ENCODE measurements around the gene CCL8. TPM values are rescaled to one million over a fixed set of nuclear protein-coding genes. Genes with fewer than 3 reads are reported as not detected.

Gene CCL8
- total and polyA plus RNA-seq, 2 experiments from 2014 or later = 1.6 TPM; not detected in 1

DNA sequence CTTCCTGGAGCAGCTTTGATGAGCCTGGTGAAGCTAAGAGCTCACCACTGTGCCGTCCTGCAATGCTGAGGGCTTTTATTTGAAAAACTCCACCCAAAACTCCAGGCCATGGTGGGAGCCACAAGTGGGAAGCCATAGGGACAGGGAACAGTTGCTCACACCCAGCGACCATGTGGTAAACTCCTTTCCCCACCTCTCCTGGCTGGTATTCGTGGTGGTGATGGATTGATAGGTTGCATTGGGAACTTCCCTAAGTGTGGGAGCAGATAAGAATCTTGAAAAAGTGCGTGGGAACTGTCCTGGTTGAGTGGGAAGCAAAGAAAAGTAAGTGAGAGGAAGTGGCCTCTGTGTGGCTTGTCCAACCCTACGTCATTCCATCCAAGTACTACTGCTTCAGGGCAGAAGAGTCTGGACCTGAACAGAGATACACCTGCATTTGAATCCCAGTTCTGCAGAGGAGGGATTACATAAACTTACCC lies 44.0 kb downstream of the CCL8 start, which contains the start of gene CCL1:
Gene CCL1 (minus strand): TSS at position 51 of the 479 bp plus-strand sequence. CDS start 72 bp downstream, outside the sequence.
- TF ChIP-seq EZH2phosphoT487 (IDR thresholded peaks at IDR 0.05; ENCODE audit: low read depth, severe bottlenecking, unreplicated experiment) (no peak), EZH2 (IDR thresholded peaks at IDR 0.05; ENCODE audit: borderline replicate concordance) (no peak)
- TF ChIP-seq, protein P1, sequence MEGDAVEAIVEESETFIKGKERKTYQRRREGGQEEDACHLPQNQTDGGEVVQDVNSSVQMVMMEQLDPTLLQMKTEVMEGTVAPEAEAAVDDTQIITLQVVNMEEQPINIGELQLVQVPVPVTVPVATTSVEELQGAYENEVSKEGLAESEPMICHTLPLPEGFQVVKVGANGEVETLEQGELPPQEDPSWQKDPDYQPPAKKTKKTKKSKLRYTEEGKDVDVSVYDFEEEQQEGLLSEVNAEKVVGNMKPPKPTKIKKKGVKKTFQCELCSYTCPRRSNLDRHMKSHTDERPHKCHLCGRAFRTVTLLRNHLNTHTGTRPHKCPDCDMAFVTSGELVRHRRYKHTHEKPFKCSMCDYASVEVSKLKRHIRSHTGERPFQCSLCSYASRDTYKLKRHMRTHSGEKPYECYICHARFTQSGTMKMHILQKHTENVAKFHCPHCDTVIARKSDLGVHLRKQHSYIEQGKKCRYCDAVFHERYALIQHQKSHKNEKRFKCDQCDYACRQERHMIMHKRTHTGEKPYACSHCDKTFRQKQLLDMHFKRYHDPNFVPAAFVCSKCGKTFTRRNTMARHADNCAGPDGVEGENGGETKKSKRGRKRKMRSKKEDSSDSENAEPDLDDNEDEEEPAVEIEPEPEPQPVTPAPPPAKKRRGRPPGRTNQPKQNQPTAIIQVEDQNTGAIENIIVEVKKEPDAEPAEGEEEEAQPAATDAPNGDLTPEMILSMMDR (IDR thresholded peaks at IDR 0.05; ENCODE audit: poor library complexity) = no peak
- Histone ChIP-seq H3K79me2 (no peaks in the 10 kb centered on the region), H3K27me3 (peaks cover 10% of the 10 kb centered on the region), H4K20me1 (ENCODE audit: insufficient read depth, poor library complexity, severe bottlenecking) (no peaks in the 10 kb centered on the region), H3K36me3 (replicated peaks; ENCODE audit: insufficient read depth, low read depth) (no peaks in the 10 kb centered on the region), H3K9me2 (replicated peaks; ENCODE audit: insufficient read depth) (no peaks in the 10 kb centered on the region), H3K4me2 (no peak within 1 kb of the TSS), H3K27ac (no peak within 1 kb of the TSS), H2AFZ (no peak within 1 kb of the TSS), H3K4me1 (ENCODE audit: insufficient read depth) (no peaks in the 10 kb centered on the region), H3K9me3 (ENCODE audit: low read depth) (no peaks in the 10 kb centered on the region), H3K4me3 (no peak within 1 kb of the TSS)
- WGBS (ENCODE audit: low lambda C conversion rate, missing lambda C conversion rate) = 62% methylated on average over 5 of the region's 5 CpGs
- DNase-seq (ENCODE audit: low spot score) = no peak

GRCh38 chr17:34364751-34365150 lies 45.5 kb downstream of the CCL8 start:
- 80% methylated on average over 2 of the region's 2 CpGs for WGBS (ENCODE audit: low lambda C conversion rate, missing lambda C conversion rate)
- no peaks in the 10 kb centered on the region for H3K9me3 ChIP-seq (ENCODE audit: low read depth)
- no peak for DNase-seq (ENCODE audit: low spot score)
- no peaks in the 10 kb centered on the region for H4K20me1 ChIP-seq (ENCODE audit: insufficient read depth, poor library complexity, severe bottlenecking)
- H3K27me3 ChIP-seq = peaks cover 10% of the 10 kb centered on the region
- H3K4me1 ChIP-seq (ENCODE audit: insufficient read depth) = no peaks in the 10 kb centered on the region
- no peaks in the 10 kb centered on the region for H3K9me2 ChIP-seq (replicated peaks; ENCODE audit: insufficient read depth)
- H3K27ac ChIP-seq = no peak overlapping the region
- H3K36me3 ChIP-seq (replicated peaks; ENCODE audit: insufficient read depth, low read depth) = no peaks in the 10 kb centered on the region
- no peak for TF ChIP-seq EZH2phosphoT487 (IDR thresholded peaks at IDR 0.05; ENCODE audit: low read depth, severe bottlenecking, unreplicated experiment)
- TF ChIP-seq, protein P1 (IDR thresholded peaks at IDR 0.05; ENCODE audit: poor library complexity) = no peak
- no peak for TF ChIP-seq EZH2 (IDR thresholded peaks at IDR 0.05; ENCODE audit: borderline replicate concordance)
- H3K79me2 ChIP-seq = no peaks in the 10 kb centered on the region
- H2AFZ ChIP-seq = no peak overlapping the region
- H3K4me2 ChIP-seq = no peak overlapping the region
- H3K4me3 ChIP-seq = no peak overlapping the region

DNA sequence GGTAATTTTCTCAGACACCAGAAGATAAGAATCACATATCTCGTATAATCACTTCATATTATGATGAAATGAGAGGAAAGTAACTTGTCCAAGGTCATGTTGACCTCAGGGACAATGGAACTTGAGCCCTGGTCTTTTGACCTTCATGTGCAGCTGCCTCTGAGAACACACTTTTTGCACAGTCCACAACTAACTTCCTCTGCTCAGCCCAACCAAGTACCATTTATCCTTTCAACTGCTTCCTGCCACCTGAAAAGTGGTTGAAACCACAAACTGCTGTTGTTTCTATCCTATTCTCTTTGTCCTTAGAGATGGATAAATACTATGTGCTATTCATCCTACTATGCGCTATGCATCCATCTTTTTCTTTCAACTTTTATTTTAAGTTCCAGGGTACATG lies 46.1 kb downstream of the CCL8 start:
- 93% methylated on average over 2 of the region's 2 CpGs for WGBS (ENCODE audit: low lambda C conversion rate, missing lambda C conversion rate)
- Histone ChIP-seq H3K9me2 (replicated peaks; ENCODE audit: insufficient read depth) (no peaks in the 10 kb centered on the region), H3K4me3 (no peak overlapping the region), H3K4me2 (no peak overlapping the region), H4K20me1 (ENCODE audit: insufficient read depth, poor library complexity, severe bottlenecking) (no peaks in the 10 kb centered on the region), H3K27ac (no peak overlapping the region), H3K27me3 (peaks cover 10% of the 10 kb centered on the region), H2AFZ (no peak overlapping the region), H3K36me3 (replicated peaks; ENCODE audit: insufficient read depth, low read depth) (no peaks in the 10 kb centered on the region), H3K4me1 (ENCODE audit: insufficient read depth) (no peaks in the 10 kb centered on the region), H3K9me3 (ENCODE audit: low read depth) (no peaks in the 10 kb centered on the region), H3K79me2 (no peaks in the 10 kb centered on the region)
- DNase-seq (ENCODE audit: low spot score) = no peak
- no peak for TF ChIP-seq EZH2 (IDR thresholded peaks at IDR 0.05; ENCODE audit: borderline replicate concordance)
- no peak for TF ChIP-seq EZH2phosphoT487 (IDR thresholded peaks at IDR 0.05; ENCODE audit: low read depth, severe bottlenecking, unreplicated experiment)

DNA sequence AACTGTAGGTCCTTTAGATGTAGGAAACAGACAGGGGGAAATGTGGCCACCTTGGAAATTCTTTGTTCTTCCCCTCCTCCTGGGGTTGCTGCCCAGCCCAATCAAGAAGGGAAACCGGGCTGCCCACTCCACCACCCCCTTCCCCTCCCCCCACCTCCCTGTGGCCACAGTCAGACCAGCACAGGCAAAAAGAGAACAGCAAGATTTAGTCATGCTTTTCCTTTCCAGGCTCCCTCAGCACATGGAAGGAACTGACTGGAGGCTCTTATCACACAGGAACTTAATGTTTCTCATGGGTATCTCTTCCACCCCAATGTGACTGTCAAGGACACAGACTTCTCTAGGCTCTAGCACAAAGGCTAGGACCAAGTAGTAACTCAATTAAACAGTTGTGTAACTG lies 46.8 kb downstream of the CCL8 start:
- no peak for DNase-seq (ENCODE audit: low spot score)
- no peak overlapping the region for H3K4me2 ChIP-seq
- H3K79me2 ChIP-seq = no peaks in the 10 kb centered on the region
- no peak overlapping the region for H3K27ac ChIP-seq
- 63% methylated on average over 1 of the region's 1 CpG for WGBS (ENCODE audit: low lambda C conversion rate, missing lambda C conversion rate)
- TF ChIP-seq EZH2 (IDR thresholded peaks at IDR 0.05; ENCODE audit: borderline replicate concordance) (no peak), EZH2phosphoT487 (IDR thresholded peaks at IDR 0.05; ENCODE audit: low read depth, severe bottlenecking, unreplicated experiment) (no peak)
- TF ChIP-seq, protein P1 (IDR thresholded peaks at IDR 0.05; ENCODE audit: poor library complexity) = no peak
- H2AFZ ChIP-seq = no peak overlapping the region
- peaks cover 10% of the 10 kb centered on the region for H3K27me3 ChIP-seq
- H3K4me3 ChIP-seq = no peak overlapping the region
- no peaks in the 10 kb centered on the region for H3K9me3 ChIP-seq (ENCODE audit: low read depth)
- no peaks in the 10 kb centered on the region for H3K36me3 ChIP-seq (replicated peaks; ENCODE audit: insufficient read depth, low read depth)
- H3K9me2 ChIP-seq (replicated peaks; ENCODE audit: insufficient read depth) = no peaks in the 10 kb centered on the region
- no peaks in the 10 kb centered on the region for H4K20me1 ChIP-seq (ENCODE audit: insufficient read depth, poor library complexity, severe bottlenecking)
- H3K4me1 ChIP-seq (ENCODE audit: insufficient read depth) = peaks cover under 1% of the 10 kb centered on the region

All from hepatocyte (in vitro differentiated cells).